PFSK-1 (cell line): ENCODE results near the gene NPM1.

Experiments used
- POLR2AphosphoS5 ChIP-seq: IDR thresholded peaks from 2 replicates; pipeline ENCODE4 v1.6.1; 2012; ENCODE audit warnings: low read depth, mild to moderate bottlenecking, control low read depth, low read length, moderate library complexity
- TAF1 ChIP-seq: IDR thresholded peaks from 2 replicates; pipeline ENCODE4 v1.6.1; 2012; ENCODE audit warnings: low read length, control low read depth, borderline replicate concordance; ENCODE audit not compliant: insufficient read depth

- TF ChIP-seq POLR2AphosphoS5 (no peak), TAF1 (no peak)
Measured at GRCh38 chr5:171433352-171433698, 45.7 kb downstream of the NPM1 start.
